GM13976 (cell line): ENCODE results near the gene APOBEC3H.

Source experiments
- DNase-seq: peaks from one replicate; pipeline ENCODE4 v3.0.0; 2012; ENCODE audit warnings: low spot score
- CTCF ChIP-seq: IDR thresholded peaks from 2 replicates; pipeline ENCODE4 v1.5.1; 2012; ENCODE audit warnings: borderline replicate concordance, mild to moderate bottlenecking; ENCODE audit not compliant: insufficient read depth; ENCODE audit errors: extremely low read depth, missing control alignments, control extremely low read depth
- in situ Hi-C: fragments of 300-500 bp; cut with MboI; formaldehyde crosslinking; loops from one replicate; pipeline ENCODE4 v1.12.0; 2022; ENCODE audit warnings: low sequenced_read_pairs, mixed read lengths, inconsistent platforms; ENCODE audit not compliant: unreplicated experiment

Gene APOBEC3H

GRCh38 chr22:39081016-39081415 is 16.0 kb upstream of the APOBEC3H start:
- in situ Hi-C loops, result no loop called here
- no peak for TF ChIP-seq CTCF

GRCh38 chr22:39081598-39081997 is 15.4 kb upstream of the APOBEC3H start:
- TF ChIP-seq CTCF, result no peak
- in situ Hi-C loops, result no loop called here
- DNase-seq, result no peak

More at GRCh38 chr22:39081016-39081415, 16.0 kb upstream of the APOBEC3H start:
- no peak for DNase-seq

GRCh38 chr22:39083212-39084165 is 13.6 kb upstream of the APOBEC3H start:
- no peak for DNase-seq
- no peak for TF ChIP-seq CTCF
- in situ Hi-C loops, result no loop called here

- DNase-seq, result no peak
- in situ Hi-C loops, result no loop called here
Observed at GRCh38 chr22:39084666-39085065, 12.4 kb upstream of the APOBEC3H start.

GRCh38 chr22:39087098-39087497 is 9.9 kb upstream of the APOBEC3H start:
- in situ Hi-C loops, result no loop called here
- TF ChIP-seq CTCF, result no peak
- no peak for DNase-seq

More at GRCh38 chr22:39084666-39085065, 12.4 kb upstream of the APOBEC3H start:
- no peak for TF ChIP-seq CTCF

- in situ Hi-C loops, result no loop called here
- no peak for TF ChIP-seq CTCF
- no peak for DNase-seq
Observed at GRCh38 chr22:39087881-39088684, 9.0 kb upstream of the APOBEC3H start.
